ENCODE results near the gene TSPAN4.

The TSPAN4 gene

DNA sequence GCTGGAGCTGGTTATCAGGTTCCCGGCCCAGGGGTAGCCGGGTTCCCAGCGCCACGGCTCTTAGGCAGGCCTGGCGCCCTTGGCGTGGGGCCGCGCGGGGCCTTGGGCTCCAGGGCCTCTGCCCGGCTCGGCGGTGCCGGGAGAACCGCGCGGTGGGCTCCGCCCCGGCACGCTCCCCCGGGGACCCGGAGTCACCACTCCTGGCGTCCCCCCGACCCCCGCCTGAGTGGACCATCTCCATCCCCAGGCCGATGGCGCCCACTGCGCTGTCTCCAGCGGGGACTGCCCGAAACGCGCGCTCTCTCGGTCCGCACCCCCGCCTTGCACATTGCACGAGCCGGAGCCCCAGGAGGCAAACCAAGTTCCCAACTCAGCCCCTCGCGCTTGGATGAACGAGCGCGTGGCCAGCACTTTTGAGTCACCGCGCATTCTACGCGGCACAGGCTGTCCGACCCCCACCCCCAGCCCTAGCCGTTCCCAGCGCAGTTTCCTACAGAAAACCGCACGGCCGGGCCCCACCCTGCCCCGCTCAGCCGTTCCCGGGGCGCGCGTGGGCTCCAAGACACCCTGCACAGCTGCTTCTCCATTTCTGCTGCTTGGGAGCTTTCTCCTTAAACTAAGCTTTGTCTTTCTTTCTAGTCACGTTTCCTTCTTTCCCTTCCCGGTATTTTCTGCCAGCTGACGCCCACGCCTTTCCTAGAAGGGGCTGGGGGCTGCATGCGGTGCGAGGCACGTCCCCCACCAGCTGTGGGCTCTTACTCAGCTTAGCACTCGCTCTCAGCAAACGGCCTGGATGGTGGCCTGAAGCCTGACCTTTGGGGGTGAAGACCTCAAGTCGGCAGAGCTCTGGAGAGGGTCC, 68.6 kb downstream of the TSPAN4 start:
- FAIRE-seq (no peak), DNase-seq (ENCODE audit: insufficient read length, low spot score) (no peak)
- TF ChIP-seq, protein P1, sequence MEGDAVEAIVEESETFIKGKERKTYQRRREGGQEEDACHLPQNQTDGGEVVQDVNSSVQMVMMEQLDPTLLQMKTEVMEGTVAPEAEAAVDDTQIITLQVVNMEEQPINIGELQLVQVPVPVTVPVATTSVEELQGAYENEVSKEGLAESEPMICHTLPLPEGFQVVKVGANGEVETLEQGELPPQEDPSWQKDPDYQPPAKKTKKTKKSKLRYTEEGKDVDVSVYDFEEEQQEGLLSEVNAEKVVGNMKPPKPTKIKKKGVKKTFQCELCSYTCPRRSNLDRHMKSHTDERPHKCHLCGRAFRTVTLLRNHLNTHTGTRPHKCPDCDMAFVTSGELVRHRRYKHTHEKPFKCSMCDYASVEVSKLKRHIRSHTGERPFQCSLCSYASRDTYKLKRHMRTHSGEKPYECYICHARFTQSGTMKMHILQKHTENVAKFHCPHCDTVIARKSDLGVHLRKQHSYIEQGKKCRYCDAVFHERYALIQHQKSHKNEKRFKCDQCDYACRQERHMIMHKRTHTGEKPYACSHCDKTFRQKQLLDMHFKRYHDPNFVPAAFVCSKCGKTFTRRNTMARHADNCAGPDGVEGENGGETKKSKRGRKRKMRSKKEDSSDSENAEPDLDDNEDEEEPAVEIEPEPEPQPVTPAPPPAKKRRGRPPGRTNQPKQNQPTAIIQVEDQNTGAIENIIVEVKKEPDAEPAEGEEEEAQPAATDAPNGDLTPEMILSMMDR (IDR thresholded peaks at IDR 0.05; ENCODE audit: insufficient read depth, missing control alignments) = no peak

DNA sequence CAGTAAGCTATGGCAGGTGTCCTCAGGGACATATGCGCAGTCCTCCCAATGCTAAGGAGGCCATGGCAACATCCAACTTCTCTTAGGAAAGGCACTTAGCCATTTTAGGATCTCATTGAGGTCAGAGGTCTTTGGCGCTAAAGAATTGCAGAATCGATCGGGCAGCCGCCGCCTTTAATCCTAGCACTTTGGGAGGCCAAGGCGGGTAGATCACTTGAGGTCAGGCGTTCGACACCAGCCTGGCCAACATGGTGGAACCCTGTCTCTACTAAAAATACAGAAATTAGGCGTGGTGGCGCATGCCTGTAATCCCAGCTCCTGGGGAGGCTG, 69.2 kb downstream of the TSPAN4 start:
- FAIRE-seq = no peak
- TF ChIP-seq, protein P1 (IDR thresholded peaks at IDR 0.05; ENCODE audit: insufficient read depth, missing control alignments) = no peak
- DNase-seq (ENCODE audit: insufficient read length, low spot score) = no peak

DNA sequence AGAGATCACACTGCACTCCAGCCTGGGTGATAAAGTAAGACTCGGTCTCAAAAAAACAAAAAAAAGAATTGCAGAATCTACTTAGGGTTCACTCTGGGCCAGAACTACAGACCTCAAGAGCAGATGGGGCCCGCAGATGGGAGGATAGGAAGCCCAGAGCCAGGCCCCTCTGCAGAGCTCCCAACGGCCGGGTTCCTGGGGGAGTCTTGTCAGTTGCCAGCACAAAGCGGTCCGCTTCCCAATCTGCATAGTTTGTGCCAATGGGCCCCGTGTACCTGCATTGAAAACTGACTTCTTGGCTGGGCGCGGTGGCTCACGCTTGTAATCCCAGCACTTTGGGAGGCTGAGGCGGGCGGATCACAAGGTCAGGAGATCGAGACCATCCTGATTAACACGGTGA, 69.6 kb downstream of the TSPAN4 start:
- TF ChIP-seq, protein P1 (IDR thresholded peaks at IDR 0.05; ENCODE audit: insufficient read depth, missing control alignments) = no peak
- DNase-seq (ENCODE audit: insufficient read length, low spot score) = no peak
- FAIRE-seq = no peak

GRCh38 chr11:913043-913442, 70.4 kb downstream of the TSPAN4 start:
- TF ChIP-seq, protein P1 (IDR thresholded peaks at IDR 0.05; ENCODE audit: insufficient read depth, missing control alignments) = no peak
- no peak for DNase-seq (ENCODE audit: insufficient read length, low spot score)
- no peak for FAIRE-seq

GRCh38 chr11:914204-914603, 71.6 kb downstream of the TSPAN4 start:
- TF ChIP-seq, protein P1 (IDR thresholded peaks at IDR 0.05; ENCODE audit: insufficient read depth, missing control alignments) = no peak
- DNase-seq (ENCODE audit: insufficient read length, low spot score) (no peak), FAIRE-seq (no peak)

DNA sequence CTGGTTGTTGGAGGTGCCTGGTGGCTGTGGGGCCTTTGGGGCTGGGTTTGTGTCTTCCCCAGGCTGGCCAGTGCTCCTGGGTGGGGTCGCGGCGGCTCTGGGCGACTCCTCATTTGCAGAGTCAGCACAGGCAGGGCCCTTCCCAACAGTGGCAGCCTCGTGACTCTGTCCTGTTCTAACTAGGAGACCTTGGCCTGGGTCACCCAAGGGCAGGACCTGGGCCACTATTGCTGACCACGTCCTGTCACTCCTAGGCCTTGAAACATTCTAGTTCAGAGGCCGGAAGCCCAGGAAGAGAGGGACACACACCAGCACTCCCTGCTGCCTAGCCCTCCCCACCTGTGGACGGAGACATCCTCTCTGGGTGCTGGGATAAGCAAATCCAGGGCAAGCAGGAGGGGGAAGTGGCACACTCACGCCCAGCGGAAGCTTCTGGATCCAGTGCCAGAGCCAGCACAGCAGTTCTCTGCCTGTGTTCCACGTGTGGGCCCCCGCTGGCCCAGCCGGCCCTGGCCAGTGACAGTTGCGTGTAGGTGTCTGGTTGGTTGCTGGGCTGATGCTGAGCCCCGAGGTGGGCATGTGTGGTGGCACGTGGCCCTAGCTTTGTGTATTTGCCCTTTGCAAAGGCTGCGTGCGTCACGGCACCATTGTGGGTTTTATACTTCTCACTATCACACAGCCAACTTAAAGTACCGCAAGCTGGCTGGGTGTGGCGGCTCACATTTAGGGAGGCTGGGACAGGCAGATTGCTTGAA, 72.3 kb downstream of the TSPAN4 start:
- TF ChIP-seq, protein P1 (IDR thresholded peaks at IDR 0.05; ENCODE audit: insufficient read depth, missing control alignments) = no peak
- DNase-seq (ENCODE audit: insufficient read length, low spot score) = no peak
- no peak for FAIRE-seq
